Measurements from ENCODE around the gene OS9.

OS9 gene

GRCh38 chr12:57724003-57724935, 30.3 kb downstream of the OS9 start:
- H3K9ac ChIP-seq (ENCODE audit: low read depth, low read length): no peak overlapping the region
- no peaks in the 10 kb centered on the region for H3K9me3 ChIP-seq (ENCODE audit: insufficient read depth, low read depth, low read length)
- no peaks in the 10 kb centered on the region for H3K4me1 ChIP-seq (ENCODE audit: insufficient read depth, low read length)
- peaks cover 63% of the 10 kb centered on the region for H3K27me3 ChIP-seq (ENCODE audit: insufficient read depth, low read length)
- WGBS: 81% methylated on average over 12 of the region's 12 CpGs
- H3K27ac ChIP-seq (ENCODE audit: low read depth, low read length): no peak overlapping the region
- H3K4me3 ChIP-seq (ENCODE audit: low read length): no peak overlapping the region
- peaks cover 16% of the 10 kb centered on the region for H3K36me3 ChIP-seq (ENCODE audit: insufficient read depth, low read length)

GRCh38 chr12:57724936-57725740, 31.2 kb downstream of the OS9 start:
- H3K9ac ChIP-seq (ENCODE audit: low read depth, low read length): no peak overlapping the region
- H3K36me3 ChIP-seq (ENCODE audit: insufficient read depth, low read length): 0 out of 2 replicates have a peak, but pooled peaks cover 9% of the 10 kb centered on the region
- H3K9me3 ChIP-seq (ENCODE audit: insufficient read depth, low read depth, low read length): no peaks in the 10 kb centered on the region
- no peak overlapping the region for H3K4me3 ChIP-seq (ENCODE audit: low read length)
- H3K4me1 ChIP-seq (ENCODE audit: insufficient read depth, low read length): no peaks in the 10 kb centered on the region
- H3K27me3 ChIP-seq (ENCODE audit: insufficient read depth, low read length): peaks cover 72% of the 10 kb centered on the region
- H3K27ac ChIP-seq (ENCODE audit: low read depth, low read length): no peak overlapping the region
- 65% methylated on average over 10 of the region's 11 CpGs for WGBS

GRCh38 chr12:57725851-57726150, 31.9 kb downstream of the OS9 start:
- Histone ChIP-seq H3K4me1 (ENCODE audit: insufficient read depth, low read length) (no peaks in the 10 kb centered on the region), H3K9me3 (ENCODE audit: insufficient read depth, low read depth, low read length) (no peaks in the 10 kb centered on the region), H3K27me3 (ENCODE audit: insufficient read depth, low read length) (peaks cover 78% of the 10 kb centered on the region), H3K36me3 (ENCODE audit: insufficient read depth, low read length) (0 out of 2 replicates have a peak, but pooled peaks cover 6% of the 10 kb centered on the region), H3K27ac (ENCODE audit: low read depth, low read length) (no peak overlapping the region), H3K4me3 (ENCODE audit: low read length) (peak overlapping the region; percentile 55), H3K9ac (ENCODE audit: low read depth, low read length) (no peak overlapping the region)
- 8% methylated on average over 8 of the region's 10 CpGs for WGBS

GRCh38 chr12:57726151-57726883, 32.4 kb downstream of the OS9 start:
- Histone ChIP-seq H3K27ac (ENCODE audit: low read depth, low read length) (no peak overlapping the region), H3K9me3 (ENCODE audit: insufficient read depth, low read depth, low read length) (no peaks in the 10 kb centered on the region), H3K4me3 (ENCODE audit: low read length) (peak overlapping the region; percentile 55), H3K27me3 (ENCODE audit: insufficient read depth, low read length) (peaks cover 84% of the 10 kb centered on the region), H3K4me1 (ENCODE audit: insufficient read depth, low read length) (no peaks in the 10 kb centered on the region), H3K36me3 (ENCODE audit: insufficient read depth, low read length) (0 out of 2 replicates have a peak, but pooled peaks cover 3% of the 10 kb centered on the region), H3K9ac (ENCODE audit: low read depth, low read length) (no peak overlapping the region)
- 3% methylated on average over 79 of the region's 79 CpGs for WGBS

- Histone ChIP-seq H3K27me3 (ENCODE audit: insufficient read depth, low read length) (peaks cover 92% of the 10 kb centered on the region), H3K4me3 (ENCODE audit: low read length) (peak overlapping the region; percentile 55)
Observed at GRCh38 chr12:57726884-57727757, 33.2 kb downstream of the OS9 start.

GRCh38 chr12:57727758-57728395, 33.9 kb downstream of the OS9 start:
- no peaks in the 10 kb centered on the region for H3K9me3 ChIP-seq (ENCODE audit: insufficient read depth, low read depth, low read length)
- H3K27me3 ChIP-seq (ENCODE audit: insufficient read depth, low read length): peaks cover 97% of the 10 kb centered on the region
- no peak overlapping the region for H3K27ac ChIP-seq (ENCODE audit: low read depth, low read length)
- H3K9ac ChIP-seq (ENCODE audit: low read depth, low read length): no peak overlapping the region
- H3K36me3 ChIP-seq (ENCODE audit: insufficient read depth, low read length): no peaks in the 10 kb centered on the region
- WGBS: 36% methylated on average over 21 of the region's 21 CpGs
- no peaks in the 10 kb centered on the region for H3K4me1 ChIP-seq (ENCODE audit: insufficient read depth, low read length)
- peak overlapping the region; percentile 55 for H3K4me3 ChIP-seq (ENCODE audit: low read length)

More at GRCh38 chr12:57726884-57727757, 33.2 kb downstream of the OS9 start:
- Histone ChIP-seq H3K27ac (ENCODE audit: low read depth, low read length) (no peak overlapping the region), H3K4me1 (ENCODE audit: insufficient read depth, low read length) (no peaks in the 10 kb centered on the region), H3K9ac (ENCODE audit: low read depth, low read length) (no peak overlapping the region), H3K9me3 (ENCODE audit: insufficient read depth, low read depth, low read length) (no peaks in the 10 kb centered on the region), H3K36me3 (ENCODE audit: insufficient read depth, low read length) (no peaks in the 10 kb centered on the region)
- 12% methylated on average over 76 of the region's 76 CpGs for WGBS

- WGBS: 47% methylated on average over 4 of the region's 5 CpGs
- Histone ChIP-seq H3K27ac (ENCODE audit: low read depth, low read length) (no peak overlapping the region), H3K4me1 (ENCODE audit: insufficient read depth, low read length) (no peaks in the 10 kb centered on the region), H3K36me3 (ENCODE audit: insufficient read depth, low read length) (no peaks in the 10 kb centered on the region), H3K9ac (ENCODE audit: low read depth, low read length) (no peak overlapping the region), H3K9me3 (ENCODE audit: insufficient read depth, low read depth, low read length) (no peaks in the 10 kb centered on the region), H3K4me3 (ENCODE audit: low read length) (no peak overlapping the region), H3K27me3 (ENCODE audit: insufficient read depth, low read length) (peaks cover 97% of the 10 kb centered on the region)
Observed at GRCh38 chr12:57729321-57729844, 35.5 kb downstream of the OS9 start.

- WGBS: 75% methylated on average over 13 of the region's 13 CpGs
- peaks cover 98% of the 10 kb centered on the region for H3K27me3 ChIP-seq (ENCODE audit: insufficient read depth, low read length)
- H3K27ac ChIP-seq (ENCODE audit: low read depth, low read length): no peak overlapping the region
- H3K36me3 ChIP-seq (ENCODE audit: insufficient read depth, low read length): no peaks in the 10 kb centered on the region
- no peaks in the 10 kb centered on the region for H3K9me3 ChIP-seq (ENCODE audit: insufficient read depth, low read depth, low read length)
- H3K9ac ChIP-seq (ENCODE audit: low read depth, low read length): no peak overlapping the region
- H3K4me3 ChIP-seq (ENCODE audit: low read length): no peak overlapping the region
- no peaks in the 10 kb centered on the region for H3K4me1 ChIP-seq (ENCODE audit: insufficient read depth, low read length)
Observed at GRCh38 chr12:57730336-57731067, 36.6 kb downstream of the OS9 start.

- H3K36me3 ChIP-seq (ENCODE audit: insufficient read depth, low read length): no peaks in the 10 kb centered on the region
- H3K9me3 ChIP-seq (ENCODE audit: insufficient read depth, low read depth, low read length): no peaks in the 10 kb centered on the region
- no peak overlapping the region for H3K9ac ChIP-seq (ENCODE audit: low read depth, low read length)
- 80% methylated on average over 18 of the region's 19 CpGs for WGBS
- H3K4me3 ChIP-seq (ENCODE audit: low read length): no peak overlapping the region
- H3K27ac ChIP-seq (ENCODE audit: low read depth, low read length): no peak overlapping the region
- peaks cover 99% of the 10 kb centered on the region for H3K27me3 ChIP-seq (ENCODE audit: insufficient read depth, low read length)
- H3K4me1 ChIP-seq (ENCODE audit: insufficient read depth, low read length): peaks cover 2% of the 10 kb centered on the region
Observed at GRCh38 chr12:57731411-57732080, 37.6 kb downstream of the OS9 start.
